ENCODE measurements around the gene UBE2V1. TPM values are rescaled to one million over a fixed set of nuclear protein-coding genes. Genes with fewer than 3 reads are reported as not detected.
"Not testable (repeated sequence)": the region's sequence is repeated elsewhere in the genome, so short reads cannot be mapped to it uniquely, and the experiment has no call there.

The UBE2V1 gene
- total and polyA plus RNA-seq, 2 donors (not counting 1 experiment from before 2014, with no cell fraction given) = 69.2 to 158 TPM

GRCh38 chr20:50136822-50137599 lies 24.1 kb upstream of the UBE2V1 start:
- Mint-ChIP-seq H3K27me3 (no peaks in the 10 kb centered on the region), H3K9me3 (ENCODE audit: insufficient read depth) (no peaks in the 10 kb centered on the region), H3K4me1 (no peaks in the 10 kb centered on the region), H3K27ac (no peak overlapping the region), H3K4me3 (no peak overlapping the region)
- H2AFZ ChIP-seq (ENCODE audit: insufficient read depth, low read depth, low read length, poor library complexity, severe bottlenecking) = no peak overlapping the region
- H3K79me2 ChIP-seq (ENCODE audit: control insufficient read depth, insufficient read depth, low read length) = peaks cover 60% of the 10 kb centered on the region
- H3K4me3 ChIP-seq (ENCODE audit: control extremely low read depth in 1 of 5, extremely low read depth in 1 of 5, insufficient read depth in 1 of 5, low read depth in 2 of 5, low read length in 4 of 5) = no peak overlapping the region
- ChIA-PET POLR2A (no interaction called here), CTCF (interaction anchor here (1.8 kb wide), 1 partner anchor 16 kb away, joined by 5 read pairs; no protein-coding TSS in a partner anchor)
- H3K4me1 ChIP-seq (ENCODE audit: control insufficient read depth in 2 of 2, insufficient read depth in 2 of 2, low read length in 2 of 2) = no peaks in the 10 kb centered on the region
- H3K27ac ChIP-seq (ENCODE audit: low read length in 2 of 2) = no peak overlapping the region
- H3K36me3 ChIP-seq (replicated peaks in 1 of 2; ENCODE audit: control extremely low read depth in 1 of 2, control insufficient read depth in 1 of 2, extremely low read depth in 1 of 2, insufficient read depth in 2 of 2, low read length in 1 of 2) = peaks cover 0 to 49% of the 10 kb centered on the region in 2 experiments
- DNase-seq (no peak), ATAC-seq (ENCODE audit: low read depth) (no peak)
- intact Hi-C loops (cut with micrococcal nuclease) = no loop called here
- no peak overlapping the region for H3K4me2 ChIP-seq (replicated peaks; ENCODE audit: low read depth, low read length, poor library complexity, severe bottlenecking)
- H4K20me1 ChIP-seq (ENCODE audit: control insufficient read depth, insufficient read depth, low read length, poor library complexity, severe bottlenecking) = peaks cover 73% of the 10 kb centered on the region
- TF ChIP-seq, protein P1, sequence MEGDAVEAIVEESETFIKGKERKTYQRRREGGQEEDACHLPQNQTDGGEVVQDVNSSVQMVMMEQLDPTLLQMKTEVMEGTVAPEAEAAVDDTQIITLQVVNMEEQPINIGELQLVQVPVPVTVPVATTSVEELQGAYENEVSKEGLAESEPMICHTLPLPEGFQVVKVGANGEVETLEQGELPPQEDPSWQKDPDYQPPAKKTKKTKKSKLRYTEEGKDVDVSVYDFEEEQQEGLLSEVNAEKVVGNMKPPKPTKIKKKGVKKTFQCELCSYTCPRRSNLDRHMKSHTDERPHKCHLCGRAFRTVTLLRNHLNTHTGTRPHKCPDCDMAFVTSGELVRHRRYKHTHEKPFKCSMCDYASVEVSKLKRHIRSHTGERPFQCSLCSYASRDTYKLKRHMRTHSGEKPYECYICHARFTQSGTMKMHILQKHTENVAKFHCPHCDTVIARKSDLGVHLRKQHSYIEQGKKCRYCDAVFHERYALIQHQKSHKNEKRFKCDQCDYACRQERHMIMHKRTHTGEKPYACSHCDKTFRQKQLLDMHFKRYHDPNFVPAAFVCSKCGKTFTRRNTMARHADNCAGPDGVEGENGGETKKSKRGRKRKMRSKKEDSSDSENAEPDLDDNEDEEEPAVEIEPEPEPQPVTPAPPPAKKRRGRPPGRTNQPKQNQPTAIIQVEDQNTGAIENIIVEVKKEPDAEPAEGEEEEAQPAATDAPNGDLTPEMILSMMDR (IDR thresholded peaks at IDR 0.05) = no peak
- TF ChIP-seq EZH2 (IDR thresholded peaks at IDR 0.05; ENCODE audit: borderline replicate concordance, insufficient read depth, low read depth, low read length, poor library complexity, severe bottlenecking) = no peak
- no peaks in the 10 kb centered on the region for H3K27me3 ChIP-seq (replicated peaks in 1 of 4; ENCODE audit: control extremely low read depth in 1 of 4, control insufficient read depth in 3 of 4, insufficient read depth in 4 of 4, low read length in 3 of 4)
- H3K9me3 ChIP-seq (ENCODE audit: control extremely low read depth in 1 of 3, control insufficient read depth in 2 of 3, insufficient read depth in 1 of 3, low read length in 2 of 3) = no peaks in the 10 kb centered on the region
- WGBS (ENCODE audit: insufficient coverage) = 98% methylated on average over 11 of the region's 15 CpGs
- H3K9ac ChIP-seq (ENCODE audit: low read length) = no peak overlapping the region

GRCh38 chr20:50135157-50135556 lies 22.2 kb upstream of the UBE2V1 start:
- peaks cover 42% of the 10 kb centered on the region for H3K79me2 ChIP-seq (ENCODE audit: control insufficient read depth, insufficient read depth, low read length)
- H3K4me1 Mint-ChIP-seq; H3K9ac ChIP-seq (ENCODE audit: low read length); H3K27me3 Mint-ChIP-seq; H3K4me2 ChIP-seq (replicated peaks; ENCODE audit: low read depth, low read length, poor library complexity, severe bottlenecking); POLR2A ChIA-PET; H3K4me3 ChIP-seq (ENCODE audit: control extremely low read depth in 1 of 5, extremely low read depth in 1 of 5, insufficient read depth in 1 of 5, low read depth in 2 of 5, low read length in 4 of 5); intact Hi-C loops (cut with micrococcal nuclease); H3K9me3 ChIP-seq (ENCODE audit: control extremely low read depth in 1 of 3, control insufficient read depth in 2 of 3, insufficient read depth in 1 of 3, low read length in 2 of 3); ATAC-seq (ENCODE audit: low read depth); H3K4me3 Mint-ChIP-seq; H2AFZ ChIP-seq (ENCODE audit: insufficient read depth, low read depth, low read length, poor library complexity, severe bottlenecking); H3K27ac Mint-ChIP-seq; H3K27me3 ChIP-seq (replicated peaks in 1 of 4; ENCODE audit: control extremely low read depth in 1 of 4, control insufficient read depth in 3 of 4, insufficient read depth in 4 of 4, low read length in 3 of 4); H3K4me1 ChIP-seq (ENCODE audit: control insufficient read depth in 2 of 2, insufficient read depth in 2 of 2, low read length in 2 of 2); H3K9me3 Mint-ChIP-seq (ENCODE audit: insufficient read depth); DNase-seq; H3K27ac ChIP-seq (ENCODE audit: low read length in 2 of 2): not testable (repeated sequence)
- 100% methylated on average over 2 of the region's 7 CpGs for WGBS (ENCODE audit: insufficient coverage)
- peaks cover 64% of the 10 kb centered on the region for H4K20me1 ChIP-seq (ENCODE audit: control insufficient read depth, insufficient read depth, low read length, poor library complexity, severe bottlenecking)
- CTCF ChIA-PET = interaction anchor here (2.1 kb wide), 1 partner anchor 15 kb away, joined by 8 read pairs; no protein-coding TSS in a partner anchor
- peaks cover 0 to 43% of the 10 kb centered on the region in 2 experiments for H3K36me3 ChIP-seq (replicated peaks in 1 of 2; ENCODE audit: control extremely low read depth in 1 of 2, control insufficient read depth in 1 of 2, extremely low read depth in 1 of 2, insufficient read depth in 2 of 2, low read length in 1 of 2)
